ENCODE measurements around the gene OR52K1. TPM values are rescaled to one million over a fixed set of nuclear protein-coding genes. Genes with fewer than 3 reads are reported as not detected.

Gene OR52K1
- total RNA-seq, 2 experiments from 2014 or later: not detected

DNA sequence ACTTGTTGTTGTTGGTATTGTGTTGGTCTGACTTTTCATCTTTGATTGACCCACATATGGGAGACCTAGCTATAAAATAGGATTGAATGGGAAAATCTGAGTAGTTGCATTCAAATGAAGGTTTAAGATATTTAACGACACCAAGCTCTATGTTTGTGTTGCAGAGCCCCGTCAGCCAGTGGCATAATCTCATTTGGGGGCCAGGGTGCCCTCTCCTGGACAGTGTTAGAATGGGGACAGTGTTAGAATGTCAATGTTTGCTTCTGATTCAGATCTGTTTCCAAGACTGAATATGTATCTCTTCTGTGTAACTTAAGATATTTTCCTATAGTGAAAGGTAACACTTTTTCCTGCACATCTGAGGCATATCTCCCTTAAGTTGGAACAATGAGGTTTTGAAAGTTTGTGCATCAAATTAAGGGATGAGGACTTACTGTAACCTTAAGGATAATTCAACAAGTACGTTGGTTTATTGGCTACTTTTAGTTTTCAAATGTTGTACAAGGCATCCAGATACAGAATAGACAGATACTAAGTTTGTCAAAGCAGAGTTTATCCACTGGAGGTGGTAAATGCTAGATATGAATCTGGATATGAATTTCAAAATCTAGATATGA, 57.3 kb downstream of the OR52K1 start:
- POLR2A ChIA-PET: no interaction called here
- ATAC-seq (peak; percentile 70), DNase-seq (peak; percentile 61)
- Mint-ChIP-seq H3K9me3 (ENCODE audit: insufficient read depth) (no peaks in the 10 kb centered on the region), H3K27ac (no peak overlapping the region), H3K27me3 (ENCODE audit: low read depth) (peaks cover 16% of the 10 kb centered on the region), H3K4me3 (no peak overlapping the region), H3K36me3 (ENCODE audit: low read depth) (no peaks in the 10 kb centered on the region), H3K4me1 (ENCODE audit: low read depth) (no peaks in the 10 kb centered on the region)
- CTCF ChIA-PET: interaction anchor here (0.6 to 9.5 kb wide), 11 partner anchors 10 to 357 kb away, joined by 3 to 109 read pairs (median 4); no protein-coding TSS in a partner anchor

DNA sequence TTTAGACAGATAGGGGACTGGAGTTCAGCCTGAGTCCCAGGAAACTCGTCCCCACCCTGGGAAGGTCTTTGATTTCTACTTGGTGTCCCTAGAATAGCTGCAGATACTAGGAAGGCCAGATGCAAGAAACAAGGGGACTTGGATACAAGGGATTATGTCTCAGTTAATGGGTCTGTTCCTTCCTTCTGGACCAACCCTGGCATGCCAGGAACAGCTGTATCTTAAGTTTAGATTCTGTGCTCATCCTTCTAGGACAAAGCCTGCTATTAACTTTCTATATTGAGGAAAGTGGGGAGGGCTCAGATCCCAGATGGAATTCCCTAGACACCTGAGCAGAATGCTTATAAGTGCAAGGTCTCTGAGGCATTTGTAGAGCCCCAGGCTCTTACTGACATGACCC, 58.6 kb downstream of the OR52K1 start:
- ChIA-PET CTCF (interaction anchor here (9.5 kb wide), 1 partner anchor 354 kb away, joined by 109 read pairs; no protein-coding TSS in a partner anchor), POLR2A (no interaction called here)
- Mint-ChIP-seq H3K9me3 (ENCODE audit: insufficient read depth) (no peaks in the 10 kb centered on the region), H3K36me3 (ENCODE audit: low read depth) (no peaks in the 10 kb centered on the region), H3K27ac (no peak overlapping the region), H3K4me3 (no peak overlapping the region), H3K4me1 (ENCODE audit: low read depth) (no peaks in the 10 kb centered on the region), H3K27me3 (ENCODE audit: low read depth) (peaks cover 11% of the 10 kb centered on the region)
- ATAC-seq: no peak
- DNase-seq: no peak

Other genes with a start within 250 kb of the OR52K1 start
- gene OR52B4, start 114.3 kb upstream of the OR52K1 start, total RNA-seq: not detected
- gene TRIM21, start 88.9 kb upstream of the OR52K1 start, total RNA-seq: 10 to 100 TPM; 56.3 to 58.5 TPM
- gene OR52K2, start 33.4 kb upstream of the OR52K1 start, total RNA-seq: not detected
- gene OR52M1, start 62.5 kb downstream of the OR52K1 start, total RNA-seq: not detected
- not detected for gene OR52I2, start 99.1 kb downstream of the OR52K1 start, total RNA-seq
- not detected for gene OR52I1, start 111.4 kb downstream of the OR52K1 start, total RNA-seq
- gene TRIM68, start 125.6 kb downstream of the OR52K1 start, total RNA-seq: 10 to 100 TPM; 10.8 to 12.3 TPM
- not detected for gene OR51D1, start 154.8 kb downstream of the OR52K1 start, total RNA-seq
- gene OR51E1, start 161.3 kb downstream of the OR52K1 start, total RNA-seq: not detected
- gene OR51E2, start 215.2 kb downstream of the OR52K1 start, total RNA-seq: not detected
- not detected for gene MMP26, start 222.1 kb downstream of the OR52K1 start, total RNA-seq